Measurements from ENCODE around the gene FOCAD. TPM values are rescaled to one million over a fixed set of nuclear protein-coding genes. Genes with fewer than 3 reads are reported as not detected.
A peak's percentile ranks its signal among the peaks of the same experiment; 100 is the strongest.
"Not testable (repeated sequence)": the region's sequence is repeated elsewhere in the genome, so short reads cannot be mapped to it uniquely, and the experiment has no call there.

FOCAD gene, protein sequence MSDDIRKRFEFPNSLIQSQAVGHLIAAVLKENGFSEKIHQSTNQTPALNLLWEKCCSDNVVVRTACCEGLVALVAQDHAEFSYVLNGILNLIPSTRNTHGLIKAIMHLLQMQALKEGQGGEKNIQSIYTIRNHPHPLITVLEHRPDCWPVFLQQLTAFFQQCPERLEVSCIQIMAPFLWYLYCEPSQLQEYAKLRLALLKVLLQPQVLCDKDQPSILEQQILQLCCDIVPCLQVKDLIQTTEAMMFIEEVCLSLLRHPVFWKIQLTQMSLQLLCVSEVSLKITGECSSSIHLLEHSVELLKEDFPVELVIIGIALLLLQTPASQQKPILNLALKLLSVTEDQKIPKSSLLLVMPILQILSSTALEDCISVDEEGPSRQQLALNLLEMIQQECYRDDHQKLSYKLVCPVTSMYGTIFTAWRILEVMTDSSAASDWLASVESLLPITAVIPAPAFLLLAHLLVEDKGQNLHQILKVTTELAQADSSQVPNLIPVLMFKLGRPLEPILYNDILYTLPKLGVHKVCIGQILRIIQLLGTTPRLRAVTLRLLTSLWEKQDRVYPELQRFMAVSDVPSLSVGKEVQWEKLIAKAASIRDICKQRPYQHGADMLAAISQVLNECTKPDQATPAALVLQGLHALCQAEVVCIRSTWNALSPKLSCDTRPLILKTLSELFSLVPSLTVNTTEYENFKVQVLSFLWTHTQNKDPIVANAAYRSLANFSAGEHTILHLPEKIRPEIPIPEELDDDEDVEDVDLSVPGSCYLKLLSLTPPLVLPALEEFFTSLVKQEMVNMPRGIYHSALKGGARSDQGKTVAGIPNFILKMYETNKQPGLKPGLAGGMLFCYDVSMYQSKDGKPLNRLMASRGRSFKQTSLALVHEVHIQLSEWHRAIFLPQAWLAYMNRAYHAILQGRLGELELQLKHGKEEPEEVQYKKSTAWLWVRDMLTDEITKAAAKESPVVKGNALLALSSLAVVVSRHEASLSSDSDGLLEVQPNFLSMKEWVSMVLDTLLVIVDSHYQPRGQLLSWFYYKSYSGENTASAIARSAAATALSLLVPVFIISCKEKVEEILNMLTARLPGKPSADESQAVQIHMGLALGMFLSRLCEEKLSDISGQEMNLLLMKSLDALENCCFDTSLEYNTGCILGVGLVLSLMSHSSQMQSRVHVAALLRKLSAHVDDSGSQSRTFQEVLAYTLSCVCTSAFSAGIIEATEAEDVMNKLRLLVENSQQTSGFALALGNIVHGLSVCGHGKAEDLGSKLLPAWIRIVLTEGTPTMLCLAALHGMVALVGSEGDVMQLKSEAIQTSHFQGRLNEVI (N-terminal part only)
- polyA plus RNA-seq (ENCODE audit: insufficient read length in 4 of 4): 10 to 100 TPM; 24.7 to 36.1 (median 29.6) TPM

- DNase-seq (ENCODE audit: low read depth in 4 of 4, low spot score in 2 of 4): peak; percentile 69 to 90 (median 80)
Measured at GRCh38 chr9:20684035-20684874, at the start of gene FOCAD. TSS of gene FOCAD (plus strand) at chr9:20684259. CDS start at chr9:20715354, 31,095 bp downstream.

- DNase-seq (ENCODE audit: low read depth in 4 of 4, low spot score in 2 of 4): no peak
Measured at GRCh38 chr9:20634895-20635294, 49.2 kb upstream of the FOCAD start.

- no peak for DNase-seq (ENCODE audit: low read depth in 4 of 4, low spot score in 2 of 4)
Measured at GRCh38 chr9:20636888-20637440, 47.1 kb upstream of the FOCAD start.

DNA sequence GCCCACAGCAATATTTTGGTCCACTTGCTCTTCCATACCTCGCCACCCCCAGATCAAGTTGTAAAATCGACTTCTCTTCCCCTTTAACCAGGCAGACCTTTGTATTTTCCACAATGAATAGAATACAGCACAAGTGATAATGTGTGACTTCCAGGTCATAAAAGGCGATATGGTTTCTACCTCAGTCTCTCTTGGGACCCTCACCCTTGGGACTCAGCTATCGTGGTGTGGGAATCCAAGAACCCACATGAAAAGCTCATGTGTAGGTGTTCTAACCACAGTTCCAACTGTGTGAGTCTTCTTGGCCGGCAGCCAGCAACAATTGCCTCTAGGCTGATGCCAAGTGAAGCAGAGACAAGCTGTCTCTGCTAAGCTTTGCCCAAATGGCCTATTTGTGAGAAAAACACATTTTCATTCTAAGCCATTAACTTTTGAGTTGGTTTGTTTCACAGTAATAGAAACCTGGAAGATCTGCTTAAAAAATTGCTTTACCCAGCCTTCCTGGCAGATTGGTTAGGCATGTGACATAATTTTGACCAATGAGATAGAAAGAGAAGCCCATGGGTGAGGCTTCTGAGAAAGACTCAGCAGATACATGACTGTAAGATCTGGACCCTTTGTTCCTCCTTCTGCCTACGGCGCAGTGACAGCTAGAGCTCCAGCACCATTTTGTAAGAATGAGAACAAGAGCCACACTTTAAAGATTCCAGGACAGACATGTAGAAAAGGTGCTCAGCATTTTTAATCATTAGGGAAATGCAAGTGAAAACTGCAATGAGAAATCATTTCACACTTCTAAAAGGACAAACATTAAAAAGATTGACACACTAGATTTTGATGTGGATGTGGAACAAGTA, 43.5 kb upstream of the FOCAD start:
- DNase-seq (ENCODE audit: low read depth in 4 of 4, low spot score in 2 of 4): peak in 1 of 4 donors; percentile 34

GRCh38 chr9:20642045-20642444, 42.0 kb upstream of the FOCAD start:
- no peak for DNase-seq (ENCODE audit: low read depth in 4 of 4, low spot score in 2 of 4)

- DNase-seq (ENCODE audit: low read depth in 4 of 4, low spot score in 2 of 4): no peak
Measured at GRCh38 chr9:20643660-20644059, 40.4 kb upstream of the FOCAD start.

DNA sequence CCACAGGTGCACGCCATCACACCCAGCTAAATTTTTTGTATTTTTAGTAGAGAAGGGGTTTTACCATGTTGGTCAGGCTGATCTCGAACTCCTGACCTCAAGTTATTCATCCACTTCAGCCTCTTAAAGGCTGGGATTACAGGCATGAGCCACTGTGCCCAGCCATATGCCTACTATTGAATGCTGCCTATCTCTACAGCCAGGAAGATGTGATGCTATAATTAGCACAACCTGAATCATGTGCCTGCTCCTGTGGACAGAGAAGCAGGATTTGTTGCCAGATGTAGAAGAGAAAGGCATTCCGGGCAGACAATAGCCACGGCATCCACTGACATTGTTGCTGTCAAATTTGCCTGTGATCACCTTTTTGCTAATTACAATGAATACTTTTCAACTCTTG, 37.4 kb upstream of the FOCAD start:
- no peak for DNase-seq (ENCODE audit: low read depth in 4 of 4, low spot score in 2 of 4)

GRCh38 chr9:20649381-20649780, 34.7 kb upstream of the FOCAD start:
- DNase-seq (ENCODE audit: low read depth in 4 of 4, low spot score in 2 of 4): no peak

- no peak for DNase-seq (ENCODE audit: low read depth in 4 of 4, low spot score in 2 of 4)
Measured at GRCh38 chr9:20650313-20650712, 33.7 kb upstream of the FOCAD start.

DNA sequence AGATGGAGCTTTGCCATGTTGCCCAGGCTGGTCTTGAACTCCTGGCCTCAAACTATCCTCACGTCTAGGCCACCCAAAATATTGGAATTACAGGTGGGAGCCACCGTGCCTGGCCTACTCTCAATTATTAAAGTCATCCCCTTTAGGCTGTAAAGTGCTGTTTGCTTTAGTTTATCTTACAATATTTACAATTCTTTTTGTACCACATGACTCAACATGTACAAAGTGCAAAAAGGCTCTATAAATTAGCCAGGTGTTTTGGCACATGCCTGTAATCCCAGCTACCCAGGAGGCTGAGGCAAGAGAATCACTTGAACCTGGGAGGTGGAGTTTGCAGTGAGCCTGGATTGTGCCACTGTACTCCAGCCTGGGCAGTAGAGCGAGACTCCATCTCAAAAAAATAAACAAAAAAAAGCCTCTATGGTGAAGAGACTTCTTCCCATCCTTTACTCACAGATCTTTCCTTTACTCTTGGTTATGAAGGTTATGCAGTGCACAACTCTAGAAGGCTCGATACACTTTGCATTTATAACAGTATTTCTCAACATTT, 33.2 kb upstream of the FOCAD start:
- DNase-seq (ENCODE audit: low read depth in 4 of 4, low spot score in 2 of 4): no peak

GRCh38 chr9:20651939-20652338, 32.1 kb upstream of the FOCAD start:
- DNase-seq (ENCODE audit: low read depth in 4 of 4, low spot score in 2 of 4): no peak

- DNase-seq (ENCODE audit: low read depth in 4 of 4, low spot score in 2 of 4): not testable (repeated sequence)
Measured at GRCh38 chr9:20658246-20658667, 25.8 kb upstream of the FOCAD start.

GRCh38 chr9:20658677-20659473, 25.2 kb upstream of the FOCAD start:
- peak in 1 of 4 donors; percentile 18 for DNase-seq (ENCODE audit: low read depth in 4 of 4, low spot score in 2 of 4)

DNA sequence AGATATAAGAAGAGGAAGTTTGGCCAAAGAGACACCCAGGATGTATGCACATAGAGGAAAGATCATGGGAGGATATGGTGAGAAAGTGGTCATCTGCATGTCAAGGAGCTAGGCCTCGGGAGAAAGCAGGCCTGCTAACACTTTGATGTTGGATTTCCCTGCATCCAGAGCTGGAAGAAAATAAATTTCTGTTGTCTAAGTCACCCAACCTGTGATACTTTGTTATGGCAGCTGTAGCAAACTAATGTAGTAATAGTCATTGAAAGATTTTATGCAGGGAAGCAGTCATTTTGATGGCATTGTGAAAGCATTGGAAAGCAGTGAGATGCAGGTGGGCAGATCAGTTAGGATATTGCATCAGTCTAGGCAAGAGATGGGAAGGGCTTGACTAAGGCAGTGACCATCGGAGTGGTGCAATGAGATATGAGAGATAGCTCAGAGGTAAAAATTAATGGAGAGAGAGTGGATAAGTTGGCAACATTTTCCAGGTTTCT, 24.5 kb upstream of the FOCAD start:
- DNase-seq (ENCODE audit: low read depth in 4 of 4, low spot score in 2 of 4): no peak

DNA sequence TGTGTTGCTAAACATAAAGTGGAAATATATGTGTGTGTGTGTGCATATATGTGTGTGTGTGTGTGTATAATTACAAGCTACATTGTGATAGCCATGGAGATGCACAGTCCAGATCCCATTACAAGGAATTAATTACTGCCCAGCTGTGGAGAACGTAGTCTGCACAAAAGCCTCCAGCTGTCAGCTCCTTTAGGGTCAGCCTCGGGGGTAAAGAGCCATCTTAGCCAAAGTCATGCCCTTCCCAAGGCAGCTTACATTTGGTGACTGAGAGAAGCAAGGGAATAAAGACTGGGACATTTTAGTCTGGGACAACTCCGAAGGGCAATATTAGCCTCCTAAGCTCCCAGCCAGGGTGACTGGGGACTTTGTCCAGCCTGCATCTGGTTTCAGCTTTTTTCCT, 21.9 kb upstream of the FOCAD start:
- DNase-seq (ENCODE audit: low read depth in 4 of 4, low spot score in 2 of 4): no peak

- no peak for DNase-seq (ENCODE audit: low read depth in 4 of 4, low spot score in 2 of 4)
Measured at GRCh38 chr9:20663133-20663532, 20.9 kb upstream of the FOCAD start.

- DNase-seq (ENCODE audit: low read depth in 4 of 4, low spot score in 2 of 4): no peak
Measured at GRCh38 chr9:20664501-20664900, 19.6 kb upstream of the FOCAD start.
